Activated CD4-positive, alpha-beta T cell treated with anti-CD3 and anti-CD28 coated beads, Interleukin-2, amount 50 U/mL, for 4 hours (primary cell): ENCODE data around the gene SPAG17.

Source experiments
- DNase-seq, 2 experiments: peaks; one replicate each; pipeline ENCODE4 v3.0.0-alpha.2; 2020

Gene SPAG17

GRCh38 chr1:118159569-118159968 lies 25.5 kb downstream of the SPAG17 start:
- no peak for DNase-seq

DNA sequence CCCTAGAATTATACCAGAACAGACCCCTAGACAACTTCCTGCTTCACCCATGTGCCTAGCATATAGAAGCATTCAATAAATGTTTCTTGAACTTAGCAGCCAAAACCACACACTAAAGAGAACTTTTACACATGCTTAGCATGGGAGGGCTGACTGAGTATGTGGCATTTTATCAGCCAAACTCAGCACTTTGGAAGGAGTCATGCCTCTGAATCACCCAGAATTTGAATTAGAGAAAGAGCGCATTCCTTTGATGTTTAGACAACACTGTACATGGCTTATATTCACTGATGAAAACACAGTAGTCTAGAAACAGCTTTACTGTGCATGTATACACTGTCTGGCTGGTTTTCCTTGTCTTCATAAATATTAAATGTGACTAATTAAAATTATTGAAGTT lies 26.1 kb downstream of the SPAG17 start:
- no peak for DNase-seq

DNA sequence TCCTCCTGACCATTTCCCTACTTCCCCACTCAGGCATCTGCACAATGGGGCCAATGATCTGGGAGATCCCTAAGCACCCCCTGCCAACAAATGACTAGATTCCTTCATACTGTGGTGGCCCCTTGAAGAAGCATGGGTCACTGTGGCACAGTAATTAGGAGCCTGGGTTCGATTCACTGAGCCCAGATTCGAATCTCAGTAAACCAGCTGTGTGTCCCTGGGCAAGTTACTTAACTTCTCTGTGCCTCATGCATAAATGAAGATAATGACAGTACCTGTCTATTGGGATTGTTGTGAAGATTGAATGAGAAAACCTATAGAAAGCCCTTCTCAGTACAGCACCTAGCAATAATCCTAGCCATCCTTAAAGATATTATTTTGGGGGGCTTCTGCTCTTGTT lies 27.5 kb downstream of the SPAG17 start:
- no peak for DNase-seq

DNA sequence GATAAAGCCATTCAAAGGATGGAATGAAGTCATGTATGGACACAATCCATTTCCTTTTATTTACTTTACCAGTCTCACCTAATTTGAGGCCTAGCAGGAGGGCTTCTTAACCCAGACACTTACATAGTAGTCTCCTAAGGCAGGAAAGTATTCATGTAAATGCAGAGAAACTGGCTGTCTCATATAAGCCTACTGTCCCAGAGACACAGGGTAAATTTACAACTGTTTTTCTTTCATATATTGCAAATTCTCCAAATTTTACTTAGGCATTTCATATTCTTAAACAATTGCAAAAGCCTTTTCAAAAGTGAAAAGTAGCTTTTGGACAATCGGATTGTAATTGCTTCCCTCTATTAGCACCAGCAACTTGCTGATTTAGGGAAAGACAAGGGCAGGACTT lies 29.9 kb downstream of the SPAG17 start:
- DNase-seq = no peak

DNA sequence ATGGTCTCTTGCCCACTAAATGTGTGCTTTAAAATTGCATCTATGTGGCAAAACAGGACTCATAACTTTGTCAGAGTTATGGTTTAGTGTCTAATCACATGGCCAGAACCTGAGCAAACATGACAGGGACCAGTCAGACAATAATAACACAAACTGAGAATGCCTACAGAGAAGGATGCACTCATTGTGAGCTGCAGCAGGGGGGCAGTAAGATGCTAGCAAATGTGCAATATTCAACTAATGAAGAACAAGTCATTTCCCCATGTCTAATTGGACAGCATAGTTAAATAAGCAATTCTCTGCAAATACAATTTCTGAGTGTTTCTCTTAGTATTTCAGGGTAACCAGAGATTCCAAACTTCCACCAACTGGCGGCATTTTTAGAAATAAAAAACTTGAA lies 30.8 kb downstream of the SPAG17 start:
- DNase-seq = no peak

DNA sequence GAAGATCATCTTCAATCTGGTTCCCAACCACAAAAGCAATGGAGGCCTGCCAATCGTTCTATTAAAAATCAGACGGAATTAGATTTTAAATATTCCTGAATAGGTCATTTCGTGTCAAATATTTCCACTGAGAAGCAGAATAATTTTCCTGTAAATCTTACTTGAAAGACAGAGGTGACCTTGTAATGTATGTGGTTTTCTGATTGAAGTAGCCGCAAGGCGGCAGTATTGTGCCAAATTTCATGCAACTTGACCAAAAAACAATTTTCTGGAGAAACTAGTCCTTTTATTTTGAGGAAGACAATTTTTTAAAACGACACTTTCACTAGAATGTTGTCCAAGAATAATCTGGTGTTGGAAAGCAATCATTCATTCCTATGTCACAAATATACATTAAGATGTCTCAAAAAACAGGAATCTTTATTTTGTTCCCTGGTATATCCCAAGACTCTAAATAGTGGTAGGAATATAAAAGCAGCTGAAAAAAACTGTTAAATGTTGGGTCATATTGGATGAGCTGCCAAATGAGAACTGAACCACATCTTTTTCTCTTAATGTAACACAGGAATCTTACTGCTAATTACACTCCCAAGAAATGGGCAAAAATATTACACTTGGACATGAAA lies 33.6 kb downstream of the SPAG17 start:
- DNase-seq = no peak

DNA sequence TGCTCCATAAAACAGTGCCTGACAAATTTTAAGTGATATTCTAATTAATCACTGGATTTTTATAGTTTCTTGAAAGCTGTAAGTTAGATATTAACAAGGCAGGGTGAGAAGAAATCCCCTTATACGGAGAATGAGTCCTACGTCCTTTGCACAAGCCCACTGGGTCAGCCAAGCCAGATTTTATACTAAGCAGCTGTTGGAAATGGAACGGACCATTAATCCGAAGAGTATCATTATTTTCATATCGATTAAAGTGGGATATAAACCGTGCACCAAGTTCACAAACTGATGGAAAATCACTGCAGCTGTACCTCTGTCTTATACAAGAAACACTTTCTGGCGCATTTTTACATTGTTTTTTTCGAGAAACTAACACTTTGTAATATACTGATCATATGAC lies 35.2 kb downstream of the SPAG17 start:
- no peak for DNase-seq

DNA sequence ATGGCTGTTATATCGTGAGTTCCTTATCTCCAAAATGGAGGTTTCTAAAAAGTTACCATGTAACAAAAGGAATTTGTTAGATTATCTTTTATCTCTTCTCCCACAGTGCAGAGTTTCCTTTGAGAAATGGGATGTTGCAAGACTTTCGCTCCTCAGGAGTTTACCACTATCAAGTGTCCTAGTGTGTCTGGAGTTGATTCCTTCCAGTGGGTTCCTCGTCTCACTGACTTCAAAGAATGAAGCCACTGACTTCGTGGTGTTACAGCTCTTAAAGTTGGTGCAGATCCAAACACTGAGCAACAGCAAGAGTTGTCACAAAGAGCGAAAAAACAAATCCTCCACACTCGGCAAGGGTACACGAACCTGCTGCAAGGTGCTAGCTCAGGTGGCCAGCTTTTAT lies 37.0 kb downstream of the SPAG17 start:
- DNase-seq = no peak

DNA sequence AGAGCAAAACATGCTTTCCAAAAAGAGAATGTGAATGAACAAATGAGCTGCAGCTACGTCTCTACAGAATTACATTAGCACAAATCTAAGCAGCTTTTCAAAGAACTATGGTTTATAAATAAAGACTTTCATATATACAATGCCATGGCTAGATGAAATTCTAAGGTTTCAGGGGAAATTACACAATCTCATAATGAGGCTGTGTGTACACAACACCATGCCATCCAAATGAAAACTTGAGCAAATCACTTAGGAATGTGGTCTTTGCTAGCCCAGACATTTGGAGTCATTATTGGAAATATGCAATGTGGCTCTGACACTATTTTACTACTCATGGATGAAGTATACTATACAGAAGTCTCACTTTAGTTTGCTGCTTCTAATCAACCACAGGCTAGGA lies 37.5 kb downstream of the SPAG17 start:
- DNase-seq = no peak

DNA sequence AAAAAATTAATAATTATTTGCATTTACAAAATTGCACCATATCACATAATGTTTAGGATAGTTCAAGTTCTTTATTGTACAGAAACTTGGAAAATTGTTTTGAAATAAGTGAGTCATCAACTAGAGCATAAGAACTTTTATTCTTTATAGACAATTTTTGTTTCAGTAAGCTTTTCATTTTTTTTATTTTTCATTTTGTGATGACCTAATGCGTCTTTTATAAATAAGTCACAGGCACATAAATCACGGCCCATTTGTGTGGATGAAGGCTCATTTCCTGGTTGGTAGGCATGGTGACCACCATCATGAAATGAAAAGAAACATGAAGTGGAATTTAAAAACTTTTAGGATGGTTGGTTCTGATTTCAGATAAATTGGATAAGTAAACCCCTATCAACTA lies 39.3 kb downstream of the SPAG17 start:
- no peak for DNase-seq

DNA sequence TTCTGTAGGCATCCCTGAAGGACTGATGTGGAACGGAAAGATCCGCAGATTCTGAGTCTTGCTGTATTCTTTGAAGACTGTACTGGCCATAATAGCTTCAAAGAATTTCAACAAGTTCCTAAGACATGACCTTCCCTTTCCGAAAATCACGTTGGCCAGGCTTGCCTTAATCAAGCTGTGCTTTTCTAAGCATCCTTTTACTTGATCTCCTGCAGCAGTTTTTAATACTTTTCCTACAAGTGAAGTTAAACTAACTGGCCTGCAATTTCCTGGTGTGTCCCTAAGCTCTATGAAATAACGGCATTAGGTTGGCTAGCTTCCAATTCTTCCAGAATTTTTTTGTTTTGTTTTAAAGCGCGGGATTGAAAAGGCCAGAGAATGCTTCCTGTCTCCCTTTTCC lies 40.3 kb downstream of the SPAG17 start:
- no peak for DNase-seq

DNA sequence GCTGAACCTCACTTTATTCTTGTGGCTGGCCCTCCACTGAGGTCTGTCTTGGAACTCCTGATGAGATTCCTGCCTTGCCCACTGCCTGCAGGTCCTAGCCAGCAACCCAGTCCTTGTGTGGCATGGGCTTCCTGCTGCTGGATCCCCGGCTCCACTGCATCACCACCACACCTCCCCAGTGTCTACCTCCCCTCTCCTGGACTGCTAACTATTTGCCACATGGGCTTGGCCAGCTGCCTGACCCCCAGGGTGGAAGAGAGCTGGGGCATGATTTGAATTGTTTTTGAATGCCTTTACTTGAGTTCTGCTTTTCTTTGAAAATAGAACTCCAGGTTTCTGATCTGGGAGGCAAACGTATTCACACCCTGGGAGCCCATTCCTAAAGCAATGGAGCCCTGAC lies 41.2 kb downstream of the SPAG17 start:
- DNase-seq = no peak

- DNase-seq = no peak
These were observed 41.9 kb downstream of the SPAG17 start for GRCh38 chr1:118143121-118143520.

GRCh38 chr1:118142546-118142945 lies 42.5 kb downstream of the SPAG17 start:
- DNase-seq = no peak

GRCh38 chr1:118137900-118138299 lies 47.1 kb downstream of the SPAG17 start:
- no peak for DNase-seq

DNA sequence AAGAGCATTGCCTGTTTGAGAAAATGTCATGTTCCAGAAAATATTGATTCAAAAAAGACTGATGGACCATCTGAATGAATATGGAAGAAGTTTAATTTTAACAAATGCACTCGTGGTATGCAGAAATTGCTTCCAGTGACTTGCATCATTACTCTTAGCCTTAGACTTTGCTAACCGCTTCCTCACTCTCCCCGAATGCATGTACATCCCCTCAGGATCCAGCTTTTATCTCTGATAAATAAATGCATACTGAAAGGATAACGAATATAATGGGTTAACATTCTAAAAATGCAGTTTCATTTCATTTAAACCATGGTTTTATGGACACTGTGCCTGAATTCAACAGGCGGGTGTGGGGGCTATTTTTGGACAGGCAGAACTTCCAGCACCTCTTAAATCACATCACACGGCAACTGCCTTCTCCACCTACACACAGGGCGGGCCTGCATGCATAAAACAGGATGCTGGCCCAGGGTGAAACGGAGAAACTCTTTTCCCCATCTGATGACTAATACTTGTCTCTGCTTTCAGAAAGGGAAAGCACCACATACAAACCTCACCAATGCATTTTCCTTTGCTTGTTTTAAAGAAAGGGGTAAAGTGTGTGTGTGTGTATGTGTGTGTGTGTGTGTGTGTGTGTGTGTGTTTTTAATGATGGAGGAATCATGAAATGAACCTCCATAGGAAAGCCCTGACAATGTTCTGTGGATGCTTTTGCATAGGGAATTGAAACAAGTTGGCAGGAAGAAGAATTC lies 48.7 kb downstream of the SPAG17 start:
- DNase-seq = no peak

GRCh38 chr1:118132000-118132399 lies 53.0 kb downstream of the SPAG17 start:
- no peak for DNase-seq

GRCh38 chr1:118128761-118129160 lies 56.3 kb downstream of the SPAG17 start:
- no peak for DNase-seq

GRCh38 chr1:118124064-118124463 lies 61.0 kb downstream of the SPAG17 start:
- DNase-seq = no peak

DNA sequence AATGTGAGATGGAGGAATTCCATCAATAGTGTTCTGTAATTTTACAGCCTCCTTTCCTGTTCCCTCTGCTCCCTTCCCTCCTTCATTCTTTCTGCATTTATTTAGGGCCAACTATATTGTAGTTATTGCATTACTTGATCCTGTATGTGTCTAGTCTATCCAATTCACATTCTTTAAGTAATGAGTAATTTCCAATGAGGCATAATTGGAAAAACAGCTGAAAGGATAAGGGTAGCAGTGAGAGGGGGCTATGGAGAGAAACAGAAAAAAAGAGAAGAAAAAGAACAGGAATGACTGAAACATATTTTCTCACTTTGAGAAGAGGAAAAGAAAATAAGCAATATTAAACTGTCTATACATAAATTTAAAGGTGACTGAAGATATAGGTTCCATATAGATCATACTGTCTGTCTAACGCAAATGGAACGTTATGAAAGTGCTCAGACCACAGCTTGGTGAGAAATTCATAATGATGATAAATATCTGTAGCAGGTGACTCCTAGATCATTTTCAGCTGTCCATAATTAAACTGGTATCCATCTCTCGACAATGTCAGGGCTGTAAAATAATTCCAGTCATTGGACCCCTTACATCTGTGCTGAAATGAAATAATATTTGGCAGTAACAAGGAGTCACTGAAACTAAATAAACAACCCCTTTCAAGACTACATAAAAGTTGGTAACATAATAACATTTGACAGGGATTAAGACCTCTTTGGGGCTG lies 61.8 kb downstream of the SPAG17 start:
- no peak for DNase-seq

DNA sequence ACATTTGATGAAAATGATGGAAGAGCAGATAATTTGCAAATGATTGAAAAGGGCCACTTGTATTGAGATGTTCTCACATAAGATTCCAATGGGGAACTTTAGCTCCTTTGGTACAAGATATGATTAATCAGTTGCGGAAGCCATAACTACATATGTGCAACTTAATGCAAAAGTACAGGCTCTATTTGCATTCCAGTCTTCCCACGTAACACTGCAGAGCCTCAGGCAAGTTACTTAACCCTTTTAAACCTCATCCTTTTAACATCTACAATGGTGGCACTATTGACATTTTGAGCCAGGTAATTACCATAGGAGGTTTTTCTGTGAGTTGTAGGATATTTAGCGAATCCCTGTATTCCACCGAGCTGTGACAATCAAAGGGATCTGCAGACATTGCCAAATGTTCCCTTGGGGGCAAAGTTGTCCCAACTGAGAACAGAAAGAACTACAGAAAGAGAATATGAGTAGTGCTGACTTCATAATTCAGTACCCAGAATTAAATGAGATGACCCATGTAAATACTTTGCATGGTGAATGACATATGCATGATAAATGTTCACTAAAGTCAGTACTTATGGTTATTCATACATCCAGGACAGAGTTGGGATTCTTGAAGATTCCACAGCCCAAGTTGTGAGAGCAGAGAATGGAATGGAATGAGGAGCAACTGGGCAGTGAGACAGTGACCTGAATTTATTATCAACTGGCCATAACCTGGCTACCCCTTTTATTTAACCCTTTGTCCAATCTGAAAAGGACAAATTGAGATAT lies 62.6 kb downstream of the SPAG17 start:
- no peak for DNase-seq

DNA sequence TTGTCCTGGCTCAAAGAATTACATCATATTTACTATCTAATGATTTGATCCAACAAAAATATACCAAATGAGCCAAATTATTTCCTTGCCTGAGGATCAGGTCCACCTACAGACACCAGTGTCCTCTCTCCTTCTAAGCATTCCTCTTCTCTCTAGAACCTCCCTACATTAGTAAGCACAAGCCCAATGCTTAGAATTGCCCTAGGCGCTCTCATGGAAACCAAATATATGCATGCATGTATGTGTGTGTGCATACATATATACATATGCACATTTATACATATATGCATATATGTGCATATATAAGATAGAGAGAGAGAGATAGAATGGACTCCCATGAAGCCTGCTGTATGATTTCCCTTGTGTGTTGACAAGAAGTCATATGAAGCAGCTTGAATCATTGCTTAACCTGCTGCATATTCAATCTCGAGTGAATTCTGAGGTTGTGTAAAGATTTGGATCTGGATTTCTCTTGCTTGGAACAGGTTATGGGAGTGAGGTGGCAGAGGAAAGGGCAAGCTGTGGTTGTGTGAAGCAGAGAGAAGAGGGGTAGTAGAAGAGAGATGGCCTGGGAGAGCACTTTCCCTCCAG lies 66.1 kb downstream of the SPAG17 start:
- DNase-seq = no peak

DNA sequence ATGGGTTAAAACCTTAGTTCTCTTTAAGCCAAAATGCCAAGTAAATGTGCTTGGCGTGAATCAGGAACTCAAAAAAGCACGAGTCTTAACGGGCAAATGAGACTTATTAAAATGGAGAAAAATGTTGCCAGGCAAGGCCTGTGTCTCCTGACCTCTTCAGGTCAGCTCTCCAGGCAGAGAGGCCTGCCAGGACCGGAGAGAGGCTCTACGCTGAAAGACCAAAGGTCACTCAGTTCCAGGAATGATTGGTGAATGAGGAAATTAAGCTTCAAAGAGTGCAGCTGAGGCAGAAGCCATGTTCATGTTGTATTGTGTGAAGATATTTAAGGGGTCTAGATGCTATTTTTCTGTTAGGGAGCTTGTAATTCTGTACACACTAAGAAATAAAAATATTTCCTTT lies 66.6 kb downstream of the SPAG17 start:
- no peak for DNase-seq
